ENCODE measurements around the gene PTGFRN.
A peak's percentile ranks its signal among the peaks of the same experiment; 100 is the strongest.

Gene PTGFRN

DNA sequence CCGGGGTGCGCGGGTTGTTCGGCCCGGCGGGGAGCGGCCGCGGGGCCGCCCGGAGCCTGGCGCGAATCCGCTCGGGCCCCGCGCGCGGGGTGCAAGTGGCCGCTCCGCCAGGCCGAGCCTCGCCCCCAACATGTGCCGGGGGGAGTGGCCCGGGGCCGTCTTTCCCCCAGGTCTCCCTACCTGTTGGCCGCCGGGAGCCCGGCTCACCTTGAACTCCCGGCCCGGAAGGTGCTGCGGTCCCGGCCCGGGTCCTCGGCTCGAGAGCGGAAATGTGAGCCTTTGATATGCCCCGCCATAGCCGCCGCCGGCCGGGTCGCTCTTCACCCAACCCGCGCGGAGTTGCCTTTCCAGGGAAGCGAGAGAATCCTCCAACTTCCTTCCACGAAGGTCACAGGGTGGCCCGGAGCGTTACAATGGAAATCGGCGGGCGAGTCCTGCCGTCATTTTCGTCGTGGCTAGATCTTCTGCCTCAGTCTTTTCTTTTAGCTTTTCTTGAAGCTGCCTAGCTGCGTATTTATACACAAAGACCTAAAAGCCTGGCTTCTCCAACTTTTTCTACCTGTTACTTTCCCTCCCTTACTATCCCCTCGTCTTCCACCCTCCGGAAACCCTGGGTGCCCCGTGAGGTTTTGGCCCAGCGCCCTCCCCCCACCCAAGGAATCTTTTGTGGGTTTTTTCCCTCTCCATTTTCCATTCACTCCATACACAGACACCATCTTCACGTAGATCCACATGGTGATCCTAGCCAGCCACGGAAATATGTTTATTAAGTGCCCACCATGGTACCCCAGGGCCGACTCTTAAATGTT is 867 bp downstream of the PTGFRN start:
- TF ChIP-seq CTCF (IDR thresholded peaks at IDR 0.05), result no peak
- peak overlapping the region; percentile 21 to 68 for H3K27ac ChIP-seq
- H3K36me3 ChIP-seq, result no peaks in the 10 kb centered on the region
- intact Hi-C loops (cut with DNase I; ENCODE audit: low total_unique reads), result no loop called here
- peaks cover 0 to 24% (median 10%) of the 10 kb centered on the region in 4 donors for H3K4me1 ChIP-seq
- no peaks in the 10 kb centered on the region for H3K27me3 ChIP-seq
- DNase-seq, result peak; percentile 38 to 67
- H3K9me3 ChIP-seq, result no peaks in the 10 kb centered on the region
- H3K4me3 ChIP-seq, result peak overlapping the region; percentile 52 to 56

GRCh38 chr1:116911188-116911553 is 1.5 kb downstream of the PTGFRN start:
- H3K9me3 ChIP-seq, result no peaks in the 10 kb centered on the region
- peak overlapping the region in 1 of 2 donors; percentile 52 for H3K4me3 ChIP-seq
- peaks cover 0 to 24% (median 10%) of the 10 kb centered on the region in 4 donors for H3K4me1 ChIP-seq
- no peak for DNase-seq
- no peaks in the 10 kb centered on the region for H3K27me3 ChIP-seq
- H3K36me3 ChIP-seq, result no peaks in the 10 kb centered on the region
- intact Hi-C loops (cut with DNase I; ENCODE audit: low total_unique reads), result no loop called here
- peak overlapping the region in 1 of 2 donors; percentile 68 for H3K27ac ChIP-seq
- no peak for TF ChIP-seq CTCF (IDR thresholded peaks at IDR 0.05)

DNA sequence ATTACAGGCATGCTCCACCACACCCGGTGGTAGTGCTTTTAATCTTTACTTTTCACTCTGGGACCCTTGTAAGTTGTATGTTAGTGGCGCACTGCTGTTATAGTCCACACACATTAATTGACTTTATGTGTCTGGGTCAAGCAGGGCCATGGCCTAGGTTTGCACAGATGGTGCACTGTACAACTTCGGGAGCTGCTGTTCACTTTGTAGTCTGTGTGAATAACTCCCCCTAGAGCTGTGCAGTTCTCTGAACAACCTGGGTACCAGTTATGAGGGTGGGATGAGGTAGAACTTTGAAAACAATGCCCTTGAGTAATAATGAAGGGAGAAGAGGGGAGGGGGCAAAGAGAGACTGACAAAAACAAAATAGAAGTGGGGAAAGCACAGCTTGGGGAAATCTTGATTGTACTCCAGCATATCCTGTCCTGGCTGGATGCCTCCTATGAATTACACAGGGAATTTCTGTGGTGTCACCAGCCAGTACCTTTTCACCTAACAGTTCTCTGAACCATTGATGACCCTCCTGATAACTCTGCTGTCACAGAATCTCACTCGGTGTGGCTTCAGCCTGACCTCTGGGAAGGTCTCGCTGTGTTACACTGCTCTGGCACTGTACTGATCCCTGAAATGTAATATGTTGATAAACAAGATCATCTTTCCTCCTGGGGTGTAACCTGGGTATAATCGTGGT is 2.2 kb downstream of the PTGFRN start:
- H3K36me3 ChIP-seq, result no peaks in the 10 kb centered on the region
- H3K27ac ChIP-seq, result no peak overlapping the region
- intact Hi-C loops (cut with DNase I; ENCODE audit: low total_unique reads), result no loop called here
- no peaks in the 10 kb centered on the region for H3K9me3 ChIP-seq
- H3K4me3 ChIP-seq, result no peak overlapping the region
- no peaks in the 10 kb centered on the region for H3K27me3 ChIP-seq
- TF ChIP-seq CTCF (IDR thresholded peaks at IDR 0.05), result no peak
- peaks cover 0 to 24% (median 10%) of the 10 kb centered on the region in 4 donors for H3K4me1 ChIP-seq
- DNase-seq, result no peak

DNA sequence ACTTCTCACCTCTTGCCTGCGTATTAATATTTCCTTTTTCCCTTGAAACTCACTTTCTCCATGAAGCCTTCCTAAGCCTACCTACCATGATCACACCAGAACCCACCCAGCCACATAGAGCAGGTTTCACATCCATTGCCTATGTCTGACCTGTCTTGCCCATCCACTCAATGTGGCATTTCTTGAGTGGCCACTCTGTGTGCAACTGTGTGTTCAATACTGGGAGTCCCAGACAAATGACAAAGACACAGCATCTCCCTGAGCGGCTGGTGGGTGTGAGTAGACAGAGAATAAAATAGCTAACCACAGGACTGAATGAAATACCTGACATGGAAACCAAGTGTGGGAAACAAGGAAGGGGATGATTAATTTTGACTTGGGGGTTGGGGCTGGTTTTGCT is 3.1 kb downstream of the PTGFRN start:
- no peak overlapping the region for H3K4me3 ChIP-seq
- H3K4me1 ChIP-seq, result peaks cover 0 to 24% (median 10%) of the 10 kb centered on the region in 4 donors
- no peaks in the 10 kb centered on the region for H3K27me3 ChIP-seq
- no peak for DNase-seq
- H3K27ac ChIP-seq, result no peak overlapping the region
- H3K9me3 ChIP-seq, result no peaks in the 10 kb centered on the region
- no peak for TF ChIP-seq CTCF (IDR thresholded peaks at IDR 0.05)
- intact Hi-C loops (cut with DNase I; ENCODE audit: low total_unique reads), result no loop called here
- no peaks in the 10 kb centered on the region for H3K36me3 ChIP-seq

GRCh38 chr1:116913941-116914340 is 4.2 kb downstream of the PTGFRN start:
- Histone ChIP-seq H3K27me3 (no peaks in the 10 kb centered on the region), H3K9me3 (no peaks in the 10 kb centered on the region), H3K36me3 (no peaks in the 10 kb centered on the region), H3K4me3 (no peak overlapping the region), H3K27ac (no peak overlapping the region), H3K4me1 (peaks cover 0 to 24% (median 10%) of the 10 kb centered on the region in 4 donors)
- DNase-seq, result no peak
- no peak for TF ChIP-seq CTCF (IDR thresholded peaks at IDR 0.05)
- intact Hi-C loops (cut with DNase I; ENCODE audit: low total_unique reads), result no loop called here

Data from tibial artery (tissue), 4 donors.